GM20000 (cell line): ENCODE measurements around the gene PACRG.

Experiments
- DNase-seq: peaks from one replicate; pipeline ENCODE4 v3.0.0; 2012; ENCODE audit warnings: low spot score
- TF ChIP-seq, protein P1 (sequence below): IDR thresholded peaks from 2 replicates; pipeline ENCODE4 v1.5.1; 2012; ENCODE audit warnings: mild to moderate bottlenecking, control low read depth; ENCODE audit errors: extremely low read depth, missing control alignments

The PACRG gene

DNA sequence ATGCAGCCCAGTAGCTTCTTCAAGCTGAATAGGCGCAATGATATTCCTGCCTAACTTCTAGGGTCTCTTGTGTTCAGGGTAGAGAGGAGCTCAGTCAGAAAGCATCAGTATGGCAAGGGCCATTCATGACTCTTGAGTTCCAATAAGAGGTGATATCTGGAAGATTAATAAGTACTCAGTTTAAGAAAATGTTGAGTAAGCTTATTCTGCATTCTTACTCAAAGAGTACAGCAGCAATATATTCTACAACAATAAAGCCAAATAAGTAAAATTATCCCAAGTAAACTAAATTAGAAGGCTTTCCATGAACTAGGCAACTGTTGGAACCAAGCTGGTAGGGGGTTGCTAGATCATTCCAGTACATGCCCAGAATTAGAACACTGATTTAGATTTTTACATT, 303.2 kb downstream of the PACRG start:
- TF ChIP-seq, protein P1, sequence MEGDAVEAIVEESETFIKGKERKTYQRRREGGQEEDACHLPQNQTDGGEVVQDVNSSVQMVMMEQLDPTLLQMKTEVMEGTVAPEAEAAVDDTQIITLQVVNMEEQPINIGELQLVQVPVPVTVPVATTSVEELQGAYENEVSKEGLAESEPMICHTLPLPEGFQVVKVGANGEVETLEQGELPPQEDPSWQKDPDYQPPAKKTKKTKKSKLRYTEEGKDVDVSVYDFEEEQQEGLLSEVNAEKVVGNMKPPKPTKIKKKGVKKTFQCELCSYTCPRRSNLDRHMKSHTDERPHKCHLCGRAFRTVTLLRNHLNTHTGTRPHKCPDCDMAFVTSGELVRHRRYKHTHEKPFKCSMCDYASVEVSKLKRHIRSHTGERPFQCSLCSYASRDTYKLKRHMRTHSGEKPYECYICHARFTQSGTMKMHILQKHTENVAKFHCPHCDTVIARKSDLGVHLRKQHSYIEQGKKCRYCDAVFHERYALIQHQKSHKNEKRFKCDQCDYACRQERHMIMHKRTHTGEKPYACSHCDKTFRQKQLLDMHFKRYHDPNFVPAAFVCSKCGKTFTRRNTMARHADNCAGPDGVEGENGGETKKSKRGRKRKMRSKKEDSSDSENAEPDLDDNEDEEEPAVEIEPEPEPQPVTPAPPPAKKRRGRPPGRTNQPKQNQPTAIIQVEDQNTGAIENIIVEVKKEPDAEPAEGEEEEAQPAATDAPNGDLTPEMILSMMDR, result no peak
- no peak for DNase-seq

DNA sequence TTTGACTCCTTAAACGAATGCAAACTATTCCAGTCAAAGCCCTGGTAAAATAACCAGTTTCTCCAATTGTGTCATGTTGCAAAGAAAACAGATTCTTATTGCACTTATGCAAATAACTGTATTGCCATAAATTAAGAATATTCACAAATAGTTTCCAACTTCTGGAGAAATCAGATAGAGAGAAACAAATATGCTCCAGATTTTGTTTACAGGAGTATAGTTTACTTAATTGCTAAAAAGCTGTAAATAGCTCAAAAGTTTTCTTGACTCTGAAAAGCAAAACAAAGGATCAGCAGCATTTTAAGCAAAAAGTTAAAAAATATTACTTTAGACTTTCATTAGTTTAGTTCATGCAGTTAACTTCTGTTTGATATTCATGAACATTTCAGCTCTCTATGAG, 304.2 kb downstream of the PACRG start:
- DNase-seq, result no peak
- TF ChIP-seq, protein P1, result no peak

DNA sequence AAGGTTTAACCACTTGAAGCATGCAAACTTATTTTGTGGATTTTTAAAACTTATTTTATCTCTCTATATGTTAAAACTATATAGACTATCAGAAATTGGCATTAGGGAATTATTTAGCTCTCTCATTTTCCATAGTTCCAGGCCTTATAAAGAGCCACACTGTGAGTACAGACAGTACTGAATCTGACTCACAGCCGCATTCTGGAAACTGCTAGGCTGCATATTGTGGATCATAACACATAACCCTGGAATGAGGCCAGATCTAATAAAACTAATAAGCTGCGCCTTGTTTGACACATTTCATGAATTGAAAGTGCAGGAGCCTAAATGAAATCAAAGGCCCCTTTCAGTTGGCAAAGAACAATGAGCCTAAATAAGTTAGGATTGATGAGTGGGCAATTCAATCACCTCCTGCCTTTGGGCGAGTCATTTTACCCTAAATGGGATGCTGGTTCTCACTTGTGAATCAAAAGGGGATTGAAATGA, 308.4 kb downstream of the PACRG start:
- no peak for DNase-seq
- TF ChIP-seq, protein P1, result no peak

DNA sequence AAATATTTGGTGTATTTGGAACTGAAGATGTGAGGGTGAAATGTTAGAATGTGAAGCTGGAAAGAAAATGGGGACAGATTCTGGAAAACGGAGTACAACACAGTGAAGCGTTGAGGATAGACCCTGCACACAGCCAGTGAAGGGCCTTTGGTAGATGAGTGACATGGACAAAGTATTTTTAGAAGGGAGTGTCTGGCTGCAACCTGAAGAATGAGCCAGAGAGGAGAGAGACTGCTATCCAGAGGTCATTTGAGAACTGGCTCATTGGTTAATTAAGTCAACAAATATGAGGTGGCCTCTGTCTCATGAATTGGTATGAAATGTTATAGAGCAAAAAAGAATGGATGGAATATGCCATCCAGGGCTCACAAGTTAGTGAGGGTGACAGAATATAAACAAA, 310.5 kb downstream of the PACRG start:
- DNase-seq, result no peak
- TF ChIP-seq, protein P1, result no peak

DNA sequence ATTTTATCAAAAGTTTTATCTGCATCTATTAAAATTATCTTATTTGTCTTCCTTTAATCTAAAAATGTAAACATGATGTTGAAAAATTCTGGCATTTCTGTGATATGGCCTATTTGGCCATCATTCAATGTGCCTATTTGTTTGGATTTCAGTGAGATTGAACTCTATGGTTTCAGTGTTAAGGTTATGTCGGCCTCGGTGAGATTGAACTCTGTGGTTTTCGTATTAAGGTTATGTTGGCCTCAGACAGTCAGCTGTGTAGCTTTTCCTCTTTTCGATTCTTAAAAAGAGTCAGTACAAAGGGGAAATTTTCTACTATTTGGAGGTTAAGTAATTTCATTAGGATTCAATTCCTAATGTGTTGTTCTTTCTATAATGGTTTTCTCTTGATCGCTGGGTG, 320.6 kb downstream of the PACRG start:
- TF ChIP-seq, protein P1, result no peak
- DNase-seq, result no peak

DNA sequence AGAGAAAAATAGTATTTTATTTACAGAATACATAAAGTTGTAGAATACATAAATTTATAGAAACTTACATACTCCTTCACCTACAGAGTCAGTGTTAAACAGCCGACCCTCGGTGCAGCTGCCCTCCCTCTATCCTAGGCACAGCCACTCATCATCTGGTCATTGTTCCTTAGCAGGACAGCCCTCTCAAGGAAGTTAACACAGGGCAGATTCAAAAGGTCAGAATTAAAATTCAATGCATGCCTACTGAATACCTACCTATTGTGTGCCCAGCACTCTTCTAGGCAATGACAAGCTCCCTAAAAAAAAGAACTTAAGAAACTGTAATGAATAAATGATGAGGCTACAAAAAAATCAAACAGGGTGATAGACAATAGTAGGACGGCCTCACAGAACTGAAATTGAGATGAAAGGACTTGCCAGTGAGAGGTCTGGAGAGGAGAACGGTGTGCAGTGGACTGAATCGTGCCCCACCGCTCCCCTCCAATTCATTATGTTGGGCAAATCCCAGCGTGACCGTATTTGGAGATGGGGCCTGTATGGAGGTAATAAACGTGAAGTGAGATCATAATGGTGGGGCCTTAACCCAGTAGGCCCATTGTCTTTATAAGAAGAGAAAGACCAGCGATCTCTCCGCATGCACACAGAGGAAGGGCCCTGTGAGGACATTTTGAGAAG, 326.0 kb downstream of the PACRG start:
- DNase-seq, result no peak
- TF ChIP-seq, protein P1, result no peak

DNA sequence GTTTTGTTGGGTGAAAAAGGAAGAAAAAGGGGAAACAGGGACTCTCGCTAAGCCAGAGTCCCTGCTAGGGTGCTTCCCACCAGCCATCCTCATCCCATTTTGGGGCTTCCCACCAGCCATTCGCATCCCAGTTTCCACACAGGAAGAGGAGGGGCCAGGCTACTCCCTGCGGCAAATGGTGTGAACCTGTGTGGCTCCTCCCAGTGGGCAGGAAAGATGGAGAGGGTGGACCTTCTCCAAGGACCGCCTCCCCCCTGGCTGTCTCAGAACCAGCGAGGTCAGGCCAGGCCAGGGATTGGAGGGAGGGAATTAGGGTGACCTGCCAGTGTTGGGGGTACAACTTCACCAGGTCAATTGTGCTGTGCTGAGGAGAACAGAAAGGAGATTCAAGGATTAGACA, 326.9 kb downstream of the PACRG start:
- DNase-seq, result no peak
- TF ChIP-seq, protein P1, result no peak
